ENCODE results near the gene PPP2R3B.

Gene PPP2R3B

DNA sequence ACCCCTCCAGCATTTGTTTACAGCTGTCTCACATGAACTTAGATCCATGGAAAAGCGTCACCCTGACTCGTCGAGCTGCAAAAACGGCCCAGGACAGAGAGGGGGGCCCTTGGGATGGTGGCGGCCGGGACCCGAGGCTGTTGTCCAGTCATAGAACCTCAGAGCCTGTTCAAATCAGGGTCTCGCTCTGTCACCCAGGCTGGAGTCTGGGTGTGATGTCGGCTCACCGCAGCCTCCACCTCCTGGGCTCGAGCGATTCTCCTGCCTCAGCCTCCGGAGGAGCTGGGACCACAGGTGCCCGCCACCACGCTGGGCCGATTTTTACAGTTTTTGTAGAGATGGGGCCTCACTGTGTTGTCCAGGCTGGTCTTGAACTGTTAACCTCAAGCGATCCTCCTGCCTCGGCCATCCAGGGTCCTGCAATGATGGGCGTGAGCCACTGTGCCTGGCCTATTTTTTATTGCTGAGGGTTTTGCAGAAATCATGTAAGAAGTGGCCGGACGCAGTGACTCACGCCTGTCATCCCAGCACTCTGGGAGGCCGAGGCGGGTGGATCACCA lies 42.6 kb upstream of the PPP2R3B start:
- DNase-seq (ENCODE audit: low read depth): no peak
- H3K4me3 ChIP-seq (ENCODE audit: low read depth, low read length): no peak overlapping the region
- TF ChIP-seq, protein P1, sequence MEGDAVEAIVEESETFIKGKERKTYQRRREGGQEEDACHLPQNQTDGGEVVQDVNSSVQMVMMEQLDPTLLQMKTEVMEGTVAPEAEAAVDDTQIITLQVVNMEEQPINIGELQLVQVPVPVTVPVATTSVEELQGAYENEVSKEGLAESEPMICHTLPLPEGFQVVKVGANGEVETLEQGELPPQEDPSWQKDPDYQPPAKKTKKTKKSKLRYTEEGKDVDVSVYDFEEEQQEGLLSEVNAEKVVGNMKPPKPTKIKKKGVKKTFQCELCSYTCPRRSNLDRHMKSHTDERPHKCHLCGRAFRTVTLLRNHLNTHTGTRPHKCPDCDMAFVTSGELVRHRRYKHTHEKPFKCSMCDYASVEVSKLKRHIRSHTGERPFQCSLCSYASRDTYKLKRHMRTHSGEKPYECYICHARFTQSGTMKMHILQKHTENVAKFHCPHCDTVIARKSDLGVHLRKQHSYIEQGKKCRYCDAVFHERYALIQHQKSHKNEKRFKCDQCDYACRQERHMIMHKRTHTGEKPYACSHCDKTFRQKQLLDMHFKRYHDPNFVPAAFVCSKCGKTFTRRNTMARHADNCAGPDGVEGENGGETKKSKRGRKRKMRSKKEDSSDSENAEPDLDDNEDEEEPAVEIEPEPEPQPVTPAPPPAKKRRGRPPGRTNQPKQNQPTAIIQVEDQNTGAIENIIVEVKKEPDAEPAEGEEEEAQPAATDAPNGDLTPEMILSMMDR (conservative IDR thresholded peaks at IDR 0.05; ENCODE audit: low read depth, low read length): no peak

- peak overlapping the region; percentile 26 for H3K4me3 ChIP-seq (ENCODE audit: low read depth, low read length)
- peak; percentile 41 for DNase-seq (ENCODE audit: low read depth)
- TF ChIP-seq, protein P1 (conservative IDR thresholded peaks at IDR 0.05; ENCODE audit: low read depth, low read length): peak; percentile 51
Measured at GRCh38 chrX:427812-428725, 41.4 kb upstream of the PPP2R3B start.

DNA sequence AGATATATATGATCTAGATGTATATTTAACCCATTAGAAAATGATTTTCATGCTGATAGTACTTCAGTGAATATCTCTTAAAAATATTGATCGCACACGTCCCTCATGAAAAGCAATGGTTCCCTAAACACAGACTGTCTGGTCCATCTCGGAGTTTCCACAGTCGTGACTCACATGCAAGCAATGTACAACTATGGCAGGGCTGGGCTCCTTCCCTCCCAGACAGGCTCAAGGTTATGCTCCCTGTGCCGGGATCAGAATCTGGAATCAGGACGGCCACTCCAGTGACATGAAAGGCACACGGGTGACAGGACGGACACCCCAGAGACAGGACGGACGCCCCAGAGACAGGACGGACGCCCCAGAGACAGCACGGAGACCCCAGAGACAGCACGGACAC lies 40.2 kb upstream of the PPP2R3B start:
- peak; percentile 14 for DNase-seq (ENCODE audit: low read depth)
- no peak overlapping the region for H3K4me3 ChIP-seq (ENCODE audit: low read depth, low read length)
- TF ChIP-seq, protein P1 (conservative IDR thresholded peaks at IDR 0.05; ENCODE audit: low read depth, low read length): no peak

GRCh38 chrX:425056-425455 lies 38.3 kb upstream of the PPP2R3B start:
- H3K4me3 ChIP-seq (ENCODE audit: low read depth, low read length): no peak overlapping the region
- DNase-seq (ENCODE audit: low read depth): no peak
- TF ChIP-seq, protein P1 (conservative IDR thresholded peaks at IDR 0.05; ENCODE audit: low read depth, low read length): no peak

DNA sequence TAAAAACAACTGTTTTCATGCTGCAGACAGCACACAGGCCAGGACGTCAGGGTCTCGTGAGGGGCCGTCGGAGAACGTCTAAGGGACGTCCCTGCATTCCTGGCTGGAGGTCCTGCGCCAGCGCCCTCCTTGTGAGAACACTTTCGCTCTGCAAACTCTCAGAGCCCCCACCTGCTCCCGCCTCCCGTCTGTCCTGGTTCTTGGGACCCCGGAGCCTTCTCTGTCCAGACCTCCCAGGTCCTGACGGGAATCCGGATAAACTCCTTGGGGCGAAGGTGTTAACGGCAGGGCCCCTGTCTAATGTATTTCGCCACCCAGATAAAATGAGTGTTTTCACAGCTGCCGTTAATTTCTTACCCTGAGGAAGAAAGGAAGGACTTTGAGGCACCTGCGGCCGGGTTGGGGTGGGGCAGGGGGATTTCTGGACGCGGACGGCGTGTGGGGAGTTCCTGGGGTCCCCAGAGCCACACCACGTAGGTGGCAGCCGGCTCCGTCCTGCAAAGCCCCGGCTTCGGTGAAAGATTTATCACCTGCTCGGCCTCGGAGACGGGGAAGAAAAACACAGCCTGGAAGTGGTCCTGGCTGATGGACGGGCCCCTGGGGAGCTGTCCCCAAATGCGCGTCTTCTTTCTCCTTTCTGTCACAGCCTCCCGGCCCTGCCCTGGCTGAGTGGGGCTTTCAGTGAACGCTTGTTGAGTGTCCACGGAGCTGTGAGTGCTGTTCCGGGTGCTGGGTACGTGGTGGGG lies 35.1 kb upstream of the PPP2R3B start:
- TF ChIP-seq, protein P1 (conservative IDR thresholded peaks at IDR 0.05; ENCODE audit: low read depth, low read length): no peak
- no peak overlapping the region for H3K4me3 ChIP-seq (ENCODE audit: low read depth, low read length)
- no peak for DNase-seq (ENCODE audit: low read depth)

DNA sequence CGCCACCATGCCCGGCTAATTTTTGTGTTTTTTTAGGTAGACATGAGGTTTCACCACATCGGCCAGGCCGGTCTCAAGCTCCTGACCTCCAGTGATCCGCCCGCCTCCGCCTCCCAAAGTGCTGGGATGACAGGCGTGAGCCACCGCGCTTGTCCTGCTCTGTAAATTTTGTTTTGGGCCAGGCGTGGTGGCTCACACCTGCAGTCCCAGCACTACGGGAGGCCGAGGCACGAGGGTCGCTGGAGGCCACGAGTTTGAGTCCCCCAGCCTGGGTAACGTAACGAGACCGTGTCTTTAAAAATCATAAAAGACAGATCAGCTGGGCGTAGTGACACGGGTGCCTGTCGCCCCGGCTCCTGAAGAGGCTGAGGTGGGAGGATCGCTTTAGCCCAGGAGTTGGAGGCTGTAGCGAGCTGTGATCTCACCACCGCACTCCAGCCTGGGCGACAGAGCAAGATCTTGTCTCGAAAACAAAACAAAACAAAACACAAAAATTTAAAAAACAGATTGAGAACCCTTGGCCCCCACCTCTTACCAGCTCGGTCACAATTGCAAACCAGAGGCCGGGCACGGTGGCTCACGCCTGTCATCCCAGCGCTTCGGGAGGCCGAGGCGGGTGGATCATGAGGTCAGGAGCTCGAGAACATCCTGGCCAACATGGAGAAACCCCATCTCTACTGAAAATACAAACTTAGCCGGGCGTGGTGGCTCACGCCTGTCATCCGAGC lies 34.0 kb upstream of the PPP2R3B start:
- H3K4me3 ChIP-seq (ENCODE audit: low read depth, low read length): no peak overlapping the region
- TF ChIP-seq, protein P1 (conservative IDR thresholded peaks at IDR 0.05; ENCODE audit: low read depth, low read length): no peak
- no peak for DNase-seq (ENCODE audit: low read depth)

Measured in choroid plexus epithelial cell (primary cell).